Epithelial cell of umbilical artery (primary cell): ENCODE measurements around the gene TXLNG. TPM values are rescaled to one million over a fixed set of nuclear protein-coding genes. Genes with fewer than 3 reads are reported as not detected.

Experiments
- total RNA-seq: library from RNA; depleted of rRNA; stranded (reverse); fragments of >200 nt; gene quantifications from 2 replicates; pipeline ENCODE4 v1.2.3, GENCODE V29; 2014

TXLNG gene
- total RNA-seq = 5.5 and 11.4 TPM in 2 replicates

GRCh38 chrX:16786139-16786790 is at the start of gene TXLNG:
TSS of gene TXLNG (plus strand) at chrX:16786466. CDS start at chrX:16786488, 22 bp downstream.

GRCh38 chrX:16870095-16870861 is 84.0 kb downstream of the TXLNG start, which contains the start of gene RBBP7:
TSS of gene RBBP7 (minus strand) at chrX:16870362. CDS start at chrX:16870053, 309 bp downstream.

Other genes starting within 250 kb of the TXLNG start
- gene S100G, start 136.3 kb upstream of the TXLNG start, total RNA-seq = not detected in 2 replicates
- gene CTPS2, start 73.8 kb upstream of the TXLNG start, total RNA-seq = 16.6 and 20.5 TPM in 2 replicates
- 21.4 and 35.6 TPM in 2 replicates for gene SYAP1, start 66.9 kb upstream of the TXLNG start, total RNA-seq
- 110 and 146 TPM in 2 replicates for gene RBBP7, start 83.9 kb downstream of the TXLNG start, total RNA-seq
- 1.3 and 1.5 TPM in 2 replicates for gene REPS2, start 160.2 kb downstream of the TXLNG start, total RNA-seq